Transverse colon (tissue), 4 donors: ENCODE data around the gene LIMCH1. TPM values are rescaled to one million over a fixed set of nuclear protein-coding genes. Genes with fewer than 3 reads are reported as not detected.

ENCODE experiments used
- DNase-seq: peaks from one replicate; pipeline ENCODE4 v3.0.0-alpha.2; 2019
- H3K27ac ChIP-seq, 4 donors: fragments of 200-600 bp; sonication (generic); 2 replicates each; pipeline ENCODE4 v1.5.1; 2016 to 2018; ENCODE audit warnings: inconsistent platforms in 4 of 4
- H3K27me3 ChIP-seq: fragments of 200-600 bp; sonication (generic); 2 replicates; pipeline ENCODE4 v1.5.1; 2017; ENCODE audit warnings: inconsistent platforms
- H3K36me3 ChIP-seq, 4 donors: fragments of 200-600 bp; sonication (generic); 2 replicates each; pipeline ENCODE4 v1.5.1; 2017 to 2019; ENCODE audit warnings: inconsistent platforms in 4 of 4
- H3K4me1 ChIP-seq, 4 donors: fragments of 200-600 bp; sonication (generic); 2 replicates each; pipeline ENCODE4 v1.5.1; 2017 to 2020; ENCODE audit warnings: inconsistent platforms in 4 of 4
- H3K4me3 ChIP-seq, 4 donors: fragments of 200-600 bp; sonication (generic); 1 replicate in 1 of 4; 2 replicates in 3 of 4; pipeline versions ENCODE4 v1.5.1 to v1.6.1; 2017 to 2019; ENCODE audit warnings: inconsistent platforms in 4 of 4
- H3K9me3 ChIP-seq, 2 donors: fragments of 200-600 bp; sonication (generic); 2 replicates each; pipeline ENCODE4 v1.5.1; 2017 to 2019; ENCODE audit warnings: inconsistent platforms in 2 of 2
- EP300 ChIP-seq: sonication (generic); formaldehyde crosslinking; IDR thresholded peaks from one replicate; pipeline ENCODE4 v1.6.1; 2017; ENCODE audit warnings: antibody characterized with exemption, low read depth
- POLR2A ChIP-seq: fragments of 450-650 bp; IDR thresholded peaks from one replicate; pipeline ENCODE4 v1.6.1; 2016; ENCODE audit warnings: antibody characterized with exemption, mild to moderate bottlenecking, moderate library complexity
- POLR2AphosphoS5 ChIP-seq, 3 donors: sonication (generic); formaldehyde crosslinking; IDR thresholded peaks; one replicate each; pipeline ENCODE4 v1.6.1; 2016; ENCODE audit warnings: antibody characterized with exemption in 3 of 3
- WGBS, 2 donors: methylation state at CpG; one replicate each; pipeline ENCODE4 v1.1.5; 2018; ENCODE audit warnings: low coverage in 1 of 2; 5-methylcytosine and 5-hydroxymethylcytosine counted together
- in situ Hi-C, 4 donors: fragments of 200-750 bp; cut with MboI; loops; one replicate each; pipeline versions ENCODE4 v1.15.0 to v1.15.1; 2017; ENCODE audit warnings: low sequenced_read_pairs in 3 of 4, low pct_ligation_motif_present in 1 of 4, low pct_unique_long_range_greater_than_20kb in 1 of 4
- intact Hi-C: fragments of 100-400 bp; cut with DNase I; formaldehyde crosslinking; loops from one replicate; pipeline ENCODE4 v1.15.1; 2023; ENCODE audit warnings: low total_unique reads
- total RNA-seq, 4 donors: library from RNA; depleted of rRNA; stranded (reverse); fragments of >200 nt; gene quantifications; one replicate each; pipeline ENCODE4 v1.1.0, GENCODE V29; 2016
- TF ChIP-seq, protein P1 (sequence below), 5 experiments: fragments of 200-600 bp in 3 of 5; fragments of 450-650 bp in 2 of 5; sonication (generic) in 3 of 5; IDR thresholded peaks; 1 replicate in 2 of 5; 2 replicates in 3 of 5; pipeline ENCODE4 v1.5.1; 2016 to 2017; ENCODE audit warnings: antibody characterized with exemption in 5 of 5, inconsistent platforms in 3 of 5, mild to moderate bottlenecking in 2 of 5, moderate library complexity in 1 of 5

LIMCH1 gene
- total RNA-seq, 4 donors from 2014 or later = 5.5 to 18.5 (median 9.7) TPM

- no peaks in the 10 kb centered on the region for H3K4me1 ChIP-seq
- no peaks in the 10 kb centered on the region for H3K27me3 ChIP-seq
- no peak for TF ChIP-seq EP300
- TF ChIP-seq, protein P1, sequence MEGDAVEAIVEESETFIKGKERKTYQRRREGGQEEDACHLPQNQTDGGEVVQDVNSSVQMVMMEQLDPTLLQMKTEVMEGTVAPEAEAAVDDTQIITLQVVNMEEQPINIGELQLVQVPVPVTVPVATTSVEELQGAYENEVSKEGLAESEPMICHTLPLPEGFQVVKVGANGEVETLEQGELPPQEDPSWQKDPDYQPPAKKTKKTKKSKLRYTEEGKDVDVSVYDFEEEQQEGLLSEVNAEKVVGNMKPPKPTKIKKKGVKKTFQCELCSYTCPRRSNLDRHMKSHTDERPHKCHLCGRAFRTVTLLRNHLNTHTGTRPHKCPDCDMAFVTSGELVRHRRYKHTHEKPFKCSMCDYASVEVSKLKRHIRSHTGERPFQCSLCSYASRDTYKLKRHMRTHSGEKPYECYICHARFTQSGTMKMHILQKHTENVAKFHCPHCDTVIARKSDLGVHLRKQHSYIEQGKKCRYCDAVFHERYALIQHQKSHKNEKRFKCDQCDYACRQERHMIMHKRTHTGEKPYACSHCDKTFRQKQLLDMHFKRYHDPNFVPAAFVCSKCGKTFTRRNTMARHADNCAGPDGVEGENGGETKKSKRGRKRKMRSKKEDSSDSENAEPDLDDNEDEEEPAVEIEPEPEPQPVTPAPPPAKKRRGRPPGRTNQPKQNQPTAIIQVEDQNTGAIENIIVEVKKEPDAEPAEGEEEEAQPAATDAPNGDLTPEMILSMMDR (IDR thresholded peaks at IDR 0.05) = no peak
- no peak for TF ChIP-seq POLR2A
- no peak for TF ChIP-seq POLR2AphosphoS5 (IDR thresholded peaks at IDR 0.05)
- in situ Hi-C loops = no loop called here
- intact Hi-C loops = no loop called here
- no peaks in the 10 kb centered on the region for H3K36me3 ChIP-seq
- no peak for DNase-seq
- H3K27ac ChIP-seq = no peak overlapping the region
- no peaks in the 10 kb centered on the region for H3K9me3 ChIP-seq
- 83 to 87% methylated on average over 3 of the region's 3 CpGs for WGBS, 2 donors
- H3K4me3 ChIP-seq = no peak overlapping the region
Measured at GRCh38 chr4:41696131-41696530, 158.2 kb downstream of the LIMCH1 start.

GRCh38 chr4:41696763-41697162 is 158.8 kb downstream of the LIMCH1 start:
- in situ Hi-C loops (no loop called here), intact Hi-C loops (no loop called here)
- no peak overlapping the region for H3K27ac ChIP-seq
- 81% methylated on average over 4 of the region's 4 CpGs; no CpG with 5 or more reads in 1 of the 2 donors for WGBS, 2 donors
- DNase-seq = no peak
- no peaks in the 10 kb centered on the region for H3K27me3 ChIP-seq
- no peaks in the 10 kb centered on the region for H3K36me3 ChIP-seq
- H3K9me3 ChIP-seq = no peaks in the 10 kb centered on the region
- TF ChIP-seq POLR2A = no peak
- TF ChIP-seq, protein P1 (IDR thresholded peaks at IDR 0.05) = no peak
- TF ChIP-seq EP300 = no peak
- no peak for TF ChIP-seq POLR2AphosphoS5 (IDR thresholded peaks at IDR 0.05)
- no peaks in the 10 kb centered on the region for H3K4me1 ChIP-seq
- no peak overlapping the region for H3K4me3 ChIP-seq

- in situ Hi-C loops = no loop called here
- peaks cover 13% of the 10 kb centered on the region for H3K27me3 ChIP-seq
- no peak for DNase-seq
- H3K36me3 ChIP-seq = no peaks in the 10 kb centered on the region
- intact Hi-C loops = no loop called here
- no peak overlapping the region for H3K27ac ChIP-seq
- WGBS, 2 donors = 72 to 89% methylated on average over 3 of the region's 3 CpGs
- no peaks in the 10 kb centered on the region for H3K4me1 ChIP-seq
- no peak overlapping the region for H3K4me3 ChIP-seq
- TF ChIP-seq EP300 = no peak
- no peak for TF ChIP-seq POLR2AphosphoS5 (IDR thresholded peaks at IDR 0.05)
- TF ChIP-seq, protein P1 (IDR thresholded peaks at IDR 0.05) = no peak
- no peak for TF ChIP-seq POLR2A
- H3K9me3 ChIP-seq = no peaks in the 10 kb centered on the region
Measured at GRCh38 chr4:41701983-41702382, 164.0 kb downstream of the LIMCH1 start.

DNA sequence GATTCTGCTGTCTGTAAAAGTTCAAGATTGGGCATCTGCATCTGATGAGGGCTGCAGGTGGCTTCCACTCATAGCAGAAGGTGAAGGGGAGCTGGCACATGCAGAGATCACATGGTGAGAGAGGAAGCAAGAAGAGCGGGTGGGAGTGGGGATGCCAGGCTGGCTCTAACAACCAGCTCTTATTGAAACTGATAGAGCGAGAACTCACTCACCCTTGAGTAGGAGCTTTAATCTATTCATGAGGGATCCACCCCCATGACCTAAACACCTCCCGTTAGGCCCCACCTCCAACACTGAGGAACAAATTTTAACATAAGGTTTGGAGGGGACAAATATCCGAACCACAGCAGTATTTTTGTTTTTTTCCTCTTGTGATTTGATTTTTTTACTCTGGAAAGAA is 164.8 kb downstream of the LIMCH1 start:
- WGBS, 2 donors = 61 to 73% methylated on average over 4 of the region's 4 CpGs
- Histone ChIP-seq H3K27me3 (peaks cover 16% of the 10 kb centered on the region), H3K4me3 (no peak overlapping the region), H3K36me3 (no peaks in the 10 kb centered on the region), H3K9me3 (no peaks in the 10 kb centered on the region), H3K4me1 (no peaks in the 10 kb centered on the region), H3K27ac (no peak overlapping the region)
- intact Hi-C loops = no loop called here
- TF ChIP-seq POLR2A (no peak), POLR2AphosphoS5 (IDR thresholded peaks at IDR 0.05) (no peak), EP300 (no peak)
- TF ChIP-seq, protein P1 (IDR thresholded peaks at IDR 0.05) = no peak
- in situ Hi-C loops = no loop called here
- DNase-seq = no peak
